ENCODE results near the gene MLLT6.

- TF ChIP-seq, protein P1, sequence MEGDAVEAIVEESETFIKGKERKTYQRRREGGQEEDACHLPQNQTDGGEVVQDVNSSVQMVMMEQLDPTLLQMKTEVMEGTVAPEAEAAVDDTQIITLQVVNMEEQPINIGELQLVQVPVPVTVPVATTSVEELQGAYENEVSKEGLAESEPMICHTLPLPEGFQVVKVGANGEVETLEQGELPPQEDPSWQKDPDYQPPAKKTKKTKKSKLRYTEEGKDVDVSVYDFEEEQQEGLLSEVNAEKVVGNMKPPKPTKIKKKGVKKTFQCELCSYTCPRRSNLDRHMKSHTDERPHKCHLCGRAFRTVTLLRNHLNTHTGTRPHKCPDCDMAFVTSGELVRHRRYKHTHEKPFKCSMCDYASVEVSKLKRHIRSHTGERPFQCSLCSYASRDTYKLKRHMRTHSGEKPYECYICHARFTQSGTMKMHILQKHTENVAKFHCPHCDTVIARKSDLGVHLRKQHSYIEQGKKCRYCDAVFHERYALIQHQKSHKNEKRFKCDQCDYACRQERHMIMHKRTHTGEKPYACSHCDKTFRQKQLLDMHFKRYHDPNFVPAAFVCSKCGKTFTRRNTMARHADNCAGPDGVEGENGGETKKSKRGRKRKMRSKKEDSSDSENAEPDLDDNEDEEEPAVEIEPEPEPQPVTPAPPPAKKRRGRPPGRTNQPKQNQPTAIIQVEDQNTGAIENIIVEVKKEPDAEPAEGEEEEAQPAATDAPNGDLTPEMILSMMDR (IDR thresholded peaks at IDR 0.05): no peak
- TF ChIP-seq POLR2A (IDR thresholded peaks at IDR 0.05): no peak
These were observed 7.8 kb upstream of the MLLT6 start for GRCh38 chr17:38697061-38697820.

All from right lobe of liver (tissue), 4 donors.